Measurements from ENCODE around the gene MORN1. TPM values are rescaled to one million over a fixed set of nuclear protein-coding genes. Genes with fewer than 3 reads are reported as not detected.

MORN1 gene
- total RNA-seq, 1 donor from 2014 or later, result 4.5 TPM

- no peaks in the 10 kb centered on the region for H3K9me3 ChIP-seq (replicated peaks)
- H3K27me3 ChIP-seq (ENCODE audit: low read depth), result no peaks in the 10 kb centered on the region
- peak overlapping the region; percentile 18 for H3K27ac ChIP-seq (replicated peaks)
- DNase-seq, result no peak
- intact Hi-C loops (cut with micrococcal nuclease), result no loop called here
- no peak for TF ChIP-seq CTCF (IDR thresholded peaks at IDR 0.05; ENCODE audit: borderline replicate concordance)
- H3K4me3 ChIP-seq, result no peak overlapping the region
- H3K4me1 ChIP-seq, result peaks cover 44% of the 10 kb centered on the region
- peaks cover 63% of the 10 kb centered on the region for H3K36me3 ChIP-seq
Measured at GRCh38 chr1:2304921-2305681, 86.3 kb downstream of the MORN1 start.

DNA sequence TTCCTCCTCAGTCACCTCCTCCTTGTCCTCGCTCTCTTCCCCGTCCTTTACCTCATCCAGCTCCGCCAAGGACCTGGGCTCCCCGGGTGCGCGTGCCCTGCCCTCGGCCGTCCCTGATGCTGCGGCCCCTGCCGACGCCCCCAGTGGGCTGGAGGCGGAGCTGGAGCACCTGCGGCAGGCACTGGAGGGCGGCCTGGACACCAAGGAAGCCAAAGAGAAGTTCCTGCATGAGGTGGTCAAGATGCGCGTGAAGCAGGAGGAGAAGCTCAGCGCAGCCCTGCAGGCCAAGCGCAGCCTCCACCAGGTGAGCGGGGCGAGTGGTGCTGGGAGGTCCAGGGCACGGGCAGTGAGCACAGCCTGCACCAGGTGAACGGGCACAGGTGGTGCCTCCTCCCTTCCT lies 87.1 kb downstream of the MORN1 start:
- Histone ChIP-seq H3K36me3 (peaks cover 63% of the 10 kb centered on the region), H3K9me3 (replicated peaks) (no peaks in the 10 kb centered on the region), H3K4me1 (peaks cover 51% of the 10 kb centered on the region), H3K27me3 (ENCODE audit: low read depth) (no peaks in the 10 kb centered on the region), H3K4me3 (no peak overlapping the region), H3K27ac (replicated peaks) (peak overlapping the region; percentile 18)
- intact Hi-C loops (cut with micrococcal nuclease), result no loop called here
- TF ChIP-seq CTCF (IDR thresholded peaks at IDR 0.05; ENCODE audit: borderline replicate concordance), result no peak
- DNase-seq, result no peak

GRCh38 chr1:2303781-2304180 lies 87.6 kb downstream of the MORN1 start:
- no peaks in the 10 kb centered on the region for H3K27me3 ChIP-seq (ENCODE audit: low read depth)
- no peak overlapping the region for H3K4me3 ChIP-seq
- peaks cover 60% of the 10 kb centered on the region for H3K36me3 ChIP-seq
- TF ChIP-seq CTCF (IDR thresholded peaks at IDR 0.05; ENCODE audit: borderline replicate concordance), result no peak
- no peak overlapping the region for H3K27ac ChIP-seq (replicated peaks)
- intact Hi-C loops (cut with micrococcal nuclease), result no loop called here
- no peak for DNase-seq
- H3K9me3 ChIP-seq (replicated peaks), result no peaks in the 10 kb centered on the region
- H3K4me1 ChIP-seq, result peaks cover 56% of the 10 kb centered on the region

GRCh38 chr1:2303016-2303775 lies 88.2 kb downstream of the MORN1 start:
- H3K27me3 ChIP-seq (ENCODE audit: low read depth), result no peaks in the 10 kb centered on the region
- H3K4me1 ChIP-seq, result peaks cover 62% of the 10 kb centered on the region
- peaks cover 54% of the 10 kb centered on the region for H3K36me3 ChIP-seq
- H3K27ac ChIP-seq (replicated peaks), result no peak overlapping the region
- no peak overlapping the region for H3K4me3 ChIP-seq
- H3K9me3 ChIP-seq (replicated peaks), result no peaks in the 10 kb centered on the region
- no peak for TF ChIP-seq CTCF (IDR thresholded peaks at IDR 0.05; ENCODE audit: borderline replicate concordance)
- no peak for DNase-seq
- intact Hi-C loops (cut with micrococcal nuclease), result no loop called here

GRCh38 chr1:2302292-2302925 lies 88.9 kb downstream of the MORN1 start:
- peaks cover 70% of the 10 kb centered on the region for H3K4me1 ChIP-seq
- peaks cover 46% of the 10 kb centered on the region for H3K36me3 ChIP-seq
- intact Hi-C loops (cut with micrococcal nuclease), result no loop called here
- DNase-seq, result no peak
- H3K4me3 ChIP-seq, result no peak overlapping the region
- H3K9me3 ChIP-seq (replicated peaks), result no peaks in the 10 kb centered on the region
- no peaks in the 10 kb centered on the region for H3K27me3 ChIP-seq (ENCODE audit: low read depth)
- H3K27ac ChIP-seq (replicated peaks), result peak overlapping the region; percentile 91
- TF ChIP-seq CTCF (IDR thresholded peaks at IDR 0.05; ENCODE audit: borderline replicate concordance), result no peak

All from left ventricle myocardium inferior (tissue), 1 donor.